ENCODE results near the gene XIRP1.

The XIRP1 gene

GRCh38 chr3:39181408-39182335 is 10.7 kb downstream of the XIRP1 start:
- no peak for DNase-seq (ENCODE audit: low read depth)
- no peak overlapping the region for H3K4me3 ChIP-seq (ENCODE audit: low read length)
- no peak for TF ChIP-seq CTCF (IDR thresholded peaks at IDR 0.05; ENCODE audit: insufficient read depth, low read depth, low read length, missing control alignments)

GRCh38 chr3:39180546-39181346 is 11.6 kb downstream of the XIRP1 start:
- peak overlapping the region; percentile 8 for H3K4me3 ChIP-seq (ENCODE audit: low read length)

GRCh38 chr3:39180183-39180545 is 12.2 kb downstream of the XIRP1 start:
- TF ChIP-seq CTCF (IDR thresholded peaks at IDR 0.05; ENCODE audit: insufficient read depth, low read depth, low read length, missing control alignments) = no peak
- H3K4me3 ChIP-seq (ENCODE audit: low read length) = peak overlapping the region; percentile 6
- peak; percentile 13 for DNase-seq (ENCODE audit: low read depth)

More at GRCh38 chr3:39180546-39181346, 11.6 kb downstream of the XIRP1 start:
- peak; percentile 87 for DNase-seq (ENCODE audit: low read depth)
- TF ChIP-seq CTCF (IDR thresholded peaks at IDR 0.05; ENCODE audit: insufficient read depth, low read depth, low read length, missing control alignments) = peak; percentile 30

GRCh38 chr3:39178553-39178952 is 13.8 kb downstream of the XIRP1 start:
- no peak for TF ChIP-seq CTCF (IDR thresholded peaks at IDR 0.05; ENCODE audit: insufficient read depth, low read depth, low read length, missing control alignments)
- DNase-seq (ENCODE audit: low read depth) = no peak
- no peak overlapping the region for H3K4me3 ChIP-seq (ENCODE audit: low read length)

GRCh38 chr3:39177708-39178332 is 14.6 kb downstream of the XIRP1 start:
- H3K4me3 ChIP-seq (ENCODE audit: low read length) = peak overlapping the region; percentile 44
- TF ChIP-seq CTCF (IDR thresholded peaks at IDR 0.05; ENCODE audit: insufficient read depth, low read depth, low read length, missing control alignments) = no peak
- peak; percentile 83 for DNase-seq (ENCODE audit: low read depth)

GRCh38 chr3:39176025-39176714 is 16.2 kb downstream of the XIRP1 start:
- TF ChIP-seq CTCF (IDR thresholded peaks at IDR 0.05; ENCODE audit: insufficient read depth, low read depth, low read length, missing control alignments) = no peak
- DNase-seq (ENCODE audit: low read depth) = no peak
- H3K4me3 ChIP-seq (ENCODE audit: low read length) = no peak overlapping the region
